HUES6 (cell line): ENCODE data around the gene CENPE.

Experiments used
- H3K27ac ChIP-seq: 2 replicates; pipeline ENCODE4 v1.7.0; 2013; ENCODE audit warnings: low read depth, mild to moderate bottlenecking, low read length, inconsistent platforms
- H3K27me3 ChIP-seq: 2 replicates; pipeline ENCODE4 v1.6.1; 2013; ENCODE audit warnings: low read length; ENCODE audit not compliant: control insufficient read depth, insufficient read depth
- H3K36me3 ChIP-seq: 2 replicates; pipeline ENCODE4 v1.6.1; 2013; ENCODE audit warnings: low read length; ENCODE audit not compliant: control insufficient read depth, insufficient read depth
- H3K4me1 ChIP-seq: 2 replicates; pipeline ENCODE4 v1.6.1; 2013; ENCODE audit warnings: low read length; ENCODE audit not compliant: control insufficient read depth, insufficient read depth
- H3K4me3 ChIP-seq: 2 replicates; pipeline ENCODE4 v1.5.1; 2013; ENCODE audit warnings: low read depth, low read length
- H3K9ac ChIP-seq: one replicate; pipeline ENCODE4 v1.6.1; 2013; ENCODE audit warnings: mild to moderate bottlenecking, low read length
- H3K9me3 ChIP-seq: 2 replicates; pipeline ENCODE4 v1.6.1; 2013; ENCODE audit warnings: low read depth, low read length; ENCODE audit not compliant: control insufficient read depth, insufficient read depth

The CENPE gene

DNA sequence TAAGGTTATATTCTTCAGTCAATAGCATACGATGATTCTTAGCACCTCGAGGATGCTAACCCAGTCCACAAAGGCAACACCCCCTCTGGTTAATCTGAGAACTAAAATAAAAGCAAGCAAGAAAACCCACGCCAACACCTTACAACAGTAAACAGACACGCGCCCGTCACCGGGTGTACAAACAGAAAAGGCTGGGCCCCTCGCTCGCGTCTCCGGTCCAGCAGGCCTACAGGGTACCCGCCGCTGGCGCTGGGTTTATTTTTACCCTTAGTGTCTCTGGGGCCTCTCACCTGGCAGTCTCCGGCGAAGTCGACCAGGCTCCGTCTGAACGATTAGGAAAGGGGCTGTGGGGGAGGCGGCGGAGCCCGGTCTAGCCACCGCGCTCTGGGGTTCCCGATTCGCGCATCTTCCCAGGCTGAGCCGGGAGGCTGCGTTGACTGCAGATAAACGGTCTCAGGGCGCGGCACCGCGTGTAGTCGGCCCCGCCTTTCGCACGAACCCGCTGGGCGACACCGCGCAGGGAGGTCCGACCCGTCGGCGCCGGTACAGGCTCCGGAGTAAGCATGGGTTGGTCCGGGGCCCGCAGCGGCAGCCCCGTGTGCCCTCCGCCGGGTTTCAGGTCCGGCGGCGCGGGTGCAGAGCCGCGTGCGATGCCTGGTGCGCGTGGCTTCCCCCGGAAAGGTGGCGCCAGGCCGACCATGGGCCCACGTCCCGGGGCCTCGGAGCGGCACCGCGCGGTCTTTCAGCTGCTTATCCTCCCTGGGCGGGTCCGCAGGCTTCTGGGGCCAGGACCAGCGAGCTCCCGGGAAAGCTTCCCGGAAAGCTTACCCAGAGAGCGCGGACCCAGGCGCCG is 122.0 kb downstream of the CENPE start:
- Histone ChIP-seq H3K27me3 (peaks cover 30% of the 10 kb centered on the region), H3K4me1 (peaks cover 5% of the 10 kb centered on the region), H3K9ac (peak overlapping the region; percentile 88), H3K27ac (no peak overlapping the region; the same call in 1 of the 2 replicates), H3K36me3 (peaks cover 4% of the 10 kb centered on the region; the same call in 1 of the 2 replicates), H3K4me3 (peak overlapping the region; percentile 85), H3K9me3 (no peaks in the 10 kb centered on the region)

DNA sequence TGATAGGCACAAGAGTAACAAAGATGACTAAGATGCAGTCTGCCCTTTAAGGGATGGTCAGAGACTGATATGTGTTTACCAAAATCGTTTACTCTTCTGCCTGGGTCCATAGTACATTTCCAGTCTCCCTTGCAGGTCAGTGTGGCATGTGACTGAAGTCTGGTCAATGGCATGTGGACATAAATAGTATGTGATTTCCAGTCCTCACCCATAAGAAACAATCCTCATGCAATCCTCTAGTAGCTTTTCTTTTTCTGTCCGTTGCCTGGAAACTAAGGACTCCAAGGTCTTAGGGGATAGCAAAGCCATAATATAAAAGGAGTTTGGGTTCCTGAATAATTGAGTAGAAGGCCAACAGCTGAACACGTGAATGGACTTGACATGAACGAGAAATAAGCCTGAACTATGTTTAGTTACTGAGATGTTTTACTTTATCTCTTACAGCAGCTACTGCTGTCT is 122.7 kb downstream of the CENPE start:
- Histone ChIP-seq H3K4me3 (peak overlapping the region; percentile 85), H3K9me3 (no peaks in the 10 kb centered on the region)

DNA sequence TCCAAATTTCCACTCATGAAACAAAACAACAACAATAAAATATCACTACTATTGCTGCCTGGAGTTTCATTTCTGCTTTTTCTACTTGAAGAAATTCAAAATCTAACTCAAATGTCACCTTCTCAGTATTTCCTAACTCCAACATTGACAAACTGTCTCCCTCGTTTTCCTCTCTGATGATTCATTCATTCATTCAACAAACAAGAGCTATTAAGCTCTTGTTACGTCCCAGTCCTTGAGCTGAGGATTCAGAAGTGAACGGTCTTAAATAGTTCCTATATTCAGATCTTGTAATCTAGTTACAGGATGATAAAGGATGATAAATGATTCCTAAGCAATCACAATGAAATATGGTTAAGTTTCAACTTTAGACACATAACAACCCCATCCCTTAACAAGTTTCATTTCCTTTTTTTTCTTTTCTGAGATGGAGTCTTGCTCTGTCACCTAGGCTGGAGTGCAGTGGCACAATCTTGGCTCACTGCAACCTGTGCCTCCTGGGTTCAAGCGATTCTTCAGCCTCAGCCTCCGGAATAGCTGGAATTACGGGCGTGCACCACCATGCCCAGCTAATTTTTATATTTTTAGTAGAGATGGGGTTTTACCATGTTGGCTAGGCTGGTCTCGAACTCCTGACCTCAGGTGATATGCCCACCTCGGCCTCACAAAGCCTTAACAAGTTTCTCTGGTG is 123.3 kb downstream of the CENPE start:
- Histone ChIP-seq H3K9ac (no peak overlapping the region), H3K36me3 (no peaks in the 10 kb centered on the region; the same call in 1 of the 2 replicates), H3K27ac (no peak overlapping the region), H3K4me1 (peaks cover 9% of the 10 kb centered on the region), H3K27me3 (peaks cover 30% of the 10 kb centered on the region), H3K9me3 (no peaks in the 10 kb centered on the region), H3K4me3 (peak overlapping the region; percentile 85; the same call in 1 of the 2 replicates)

More for the DNA sequence above, 122.7 kb downstream of the CENPE start:
- Histone ChIP-seq H3K36me3 (no peaks in the 10 kb centered on the region; the same call in 1 of the 2 replicates), H3K4me1 (peaks cover 5% of the 10 kb centered on the region), H3K27ac (no peak overlapping the region), H3K9ac (peak overlapping the region; percentile 88), H3K27me3 (peaks cover 30% of the 10 kb centered on the region)

DNA sequence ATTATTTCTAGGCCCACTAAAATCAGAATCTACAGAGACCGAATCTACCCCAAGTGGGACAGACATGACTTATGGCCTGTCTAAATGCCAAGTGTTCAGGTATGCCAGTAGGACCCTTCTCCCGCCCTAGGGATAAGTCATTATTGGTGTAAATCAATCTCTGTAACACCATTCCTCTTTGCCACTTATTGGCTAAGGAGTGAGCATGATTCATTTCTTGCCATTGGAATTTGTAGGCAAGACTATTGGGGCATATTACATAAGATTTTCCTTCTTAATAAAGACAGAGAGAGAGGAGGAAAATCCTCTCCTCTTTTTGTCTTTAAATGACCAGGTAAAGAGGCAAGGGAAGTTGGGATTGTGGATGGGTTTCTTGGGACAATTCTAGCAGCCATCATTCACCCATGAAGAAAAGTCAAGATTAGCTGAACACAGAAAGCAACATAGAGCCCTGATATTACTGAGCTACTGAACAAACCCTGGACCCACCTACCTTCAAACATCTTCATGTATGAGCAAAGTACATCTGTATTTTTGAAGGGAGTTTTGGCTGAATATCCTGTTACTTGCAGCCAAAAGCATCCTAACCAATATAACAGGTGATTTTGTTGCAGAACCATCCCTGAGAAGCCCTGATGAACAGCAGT is 124.2 kb downstream of the CENPE start:
- no peak overlapping the region for H3K4me3 ChIP-seq
- H3K36me3 ChIP-seq = no peaks in the 10 kb centered on the region
- H3K27ac ChIP-seq = no peak overlapping the region
- H3K9ac ChIP-seq = no peak overlapping the region
- no peaks in the 10 kb centered on the region for H3K9me3 ChIP-seq
- peaks cover 30% of the 10 kb centered on the region for H3K27me3 ChIP-seq
- peaks cover 12% of the 10 kb centered on the region for H3K4me1 ChIP-seq

DNA sequence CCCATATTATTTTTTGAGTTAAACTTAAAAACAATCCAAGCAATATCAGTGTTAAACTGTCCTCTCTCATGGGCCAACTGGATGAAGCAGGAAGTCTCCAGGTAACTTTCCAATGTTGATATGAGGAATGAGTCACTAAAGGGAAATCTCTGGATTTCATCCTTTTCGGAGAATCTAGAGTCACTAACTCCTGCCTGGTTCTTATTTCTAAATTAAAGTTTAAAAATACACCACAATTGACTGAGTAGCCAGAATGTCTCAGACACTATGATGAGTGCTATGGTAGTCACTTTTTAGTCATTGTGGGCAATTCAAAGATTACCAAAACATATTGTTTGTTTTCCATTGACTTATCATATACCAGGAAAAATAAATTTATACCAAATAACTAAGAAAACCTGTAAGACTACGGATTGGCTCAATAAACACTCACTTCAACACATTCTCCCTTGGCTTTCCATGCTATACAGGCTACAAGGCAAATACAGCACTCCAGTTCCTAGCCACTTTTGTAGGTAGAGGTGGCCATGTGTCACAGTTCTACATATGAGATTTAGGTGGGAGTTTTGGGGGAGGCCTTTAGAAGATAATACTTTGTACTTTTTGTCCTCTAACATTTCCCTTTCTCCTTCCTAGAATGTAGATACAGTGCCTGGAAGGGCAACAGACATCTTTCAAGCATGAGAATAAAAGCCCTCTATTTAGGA is 130.1 kb downstream of the CENPE start:
- Histone ChIP-seq H3K4me3 (no peak overlapping the region), H3K36me3 (0 out of 2 replicates have a peak, but pooled peaks cover 3% of the 10 kb centered on the region), H3K27me3 (no peaks in the 10 kb centered on the region), H3K9me3 (no peaks in the 10 kb centered on the region), H3K27ac (no peak overlapping the region), H3K9ac (no peak overlapping the region), H3K4me1 (peaks cover 6% of the 10 kb centered on the region; the same call in 1 of the 2 replicates)

DNA sequence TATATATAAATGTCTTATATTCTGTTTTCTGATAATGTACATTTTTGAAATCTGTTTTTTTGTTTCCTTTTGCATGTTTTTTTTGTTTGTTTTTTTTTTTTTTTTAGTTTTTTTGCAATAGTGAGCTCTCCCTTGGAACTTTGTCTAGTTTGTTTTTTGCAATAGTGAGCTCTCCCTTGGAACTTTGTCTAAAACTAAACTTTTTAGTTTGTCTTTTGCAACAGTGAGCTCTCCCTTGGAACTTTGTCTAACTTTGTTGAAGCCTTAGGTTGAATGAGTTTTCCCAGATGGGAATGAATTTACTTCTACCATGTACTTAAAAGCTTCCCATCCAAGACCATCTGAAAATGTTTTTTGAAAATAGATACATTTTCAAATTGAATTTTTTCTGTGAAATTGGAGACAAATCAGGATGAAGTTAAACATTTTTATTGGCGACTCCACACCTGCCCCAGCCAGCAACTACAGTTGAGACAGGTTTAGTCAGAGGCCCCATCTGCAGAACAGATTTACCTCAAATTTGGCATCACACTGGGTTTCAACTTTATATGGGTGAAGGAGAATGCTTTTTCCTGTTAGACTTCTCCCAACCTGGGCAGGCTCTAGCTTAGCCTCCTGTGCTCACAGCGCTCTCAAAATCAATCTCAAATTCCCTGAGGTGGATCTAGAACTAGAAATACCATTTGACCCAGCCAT is 137.5 kb downstream of the CENPE start:
- Histone ChIP-seq H3K27me3 (no peaks in the 10 kb centered on the region), H3K9ac (no peak overlapping the region), H3K4me1 (no peaks in the 10 kb centered on the region)

More for the DNA sequence above, 137.5 kb downstream of the CENPE start:
- Histone ChIP-seq H3K4me3 (no peak overlapping the region), H3K36me3 (no peaks in the 10 kb centered on the region), H3K27ac (no peak overlapping the region), H3K9me3 (no peaks in the 10 kb centered on the region)
